Activated CD4-positive, alpha-beta T cell treated with anti-CD3 and anti-CD28 coated beads for 48 hours (primary cell): ENCODE data around the gene ISG20.
A peak's percentile ranks its signal among the peaks of the same experiment; 100 is the strongest.

Experiments used
- DNase-seq: peaks from one replicate; pipeline ENCODE4 v3.0.0-alpha.2; 2020

The ISG20 gene

GRCh38 chr15:88655103-88655553 is 16.3 kb downstream of the ISG20 start:
- no peak for DNase-seq

GRCh38 chr15:88655800-88656488 is 17.1 kb downstream of the ISG20 start:
- no peak for DNase-seq

- no peak for DNase-seq
Observed at GRCh38 chr15:88656760-88657221, 18.0 kb downstream of the ISG20 start.

GRCh38 chr15:88657326-88658069 is 18.7 kb downstream of the ISG20 start:
- DNase-seq: no peak

- no peak for DNase-seq
Observed at GRCh38 chr15:88658070-88658965, 19.5 kb downstream of the ISG20 start.

GRCh38 chr15:88658972-88659931 is 20.4 kb downstream of the ISG20 start:
- DNase-seq: no peak

GRCh38 chr15:88661041-88661700 is 22.4 kb downstream of the ISG20 start:
- no peak for DNase-seq

- no peak for DNase-seq
Observed at GRCh38 chr15:88661761-88662556, 23.1 kb downstream of the ISG20 start.

GRCh38 chr15:88663141-88663621 is 24.4 kb downstream of the ISG20 start:
- no peak for DNase-seq

GRCh38 chr15:88664151-88664778 is 25.4 kb downstream of the ISG20 start:
- peak; percentile 42 for DNase-seq

GRCh38 chr15:88674661-88675060 is 35.8 kb downstream of the ISG20 start:
- no peak for DNase-seq

- DNase-seq: no peak
Observed at GRCh38 chr15:88678755-88679154, 39.9 kb downstream of the ISG20 start.

- DNase-seq: no peak
Observed at GRCh38 chr15:88680241-88681001, 41.6 kb downstream of the ISG20 start.

- DNase-seq: no peak
Observed at GRCh38 chr15:88681610-88682221, 42.9 kb downstream of the ISG20 start.

- DNase-seq: no peak
Observed at GRCh38 chr15:88684345-88684744, 45.5 kb downstream of the ISG20 start.

GRCh38 chr15:88686166-88686565 is 47.4 kb downstream of the ISG20 start:
- no peak for DNase-seq

GRCh38 chr15:88688394-88688933 is 49.6 kb downstream of the ISG20 start:
- no peak for DNase-seq

GRCh38 chr15:88690331-88690730 is 51.5 kb downstream of the ISG20 start:
- no peak for DNase-seq
